Activated T-cell treated with anti-CD3 and anti-CD28 coated beads, Interleukin-2, amount 50 U/mL, for 1 hour (primary cell): ENCODE results near the gene MAPK4.

Source experiments
- DNase-seq: peaks from one replicate; pipeline ENCODE4 v3.0.0-alpha.2; 2020

MAPK4 gene

DNA sequence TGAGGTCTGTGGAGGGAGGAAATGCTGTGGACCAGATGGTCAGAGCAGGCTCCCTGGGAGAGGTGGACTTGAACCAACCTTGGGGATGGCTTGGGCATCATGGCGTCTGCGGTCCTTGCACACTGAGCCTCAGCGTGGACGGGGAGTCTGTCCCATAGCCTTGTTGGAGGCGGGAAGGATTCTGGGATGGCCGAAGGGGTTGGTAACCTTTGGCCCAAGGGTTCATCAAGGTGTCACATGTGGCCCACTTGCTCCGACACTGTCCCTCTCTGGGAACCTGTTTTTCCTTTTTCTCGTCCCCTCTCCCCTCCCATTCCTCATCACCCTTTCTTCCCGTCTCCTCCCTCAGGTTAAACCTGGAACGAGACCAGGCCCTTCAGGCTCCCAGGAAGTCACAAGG is 66.4 kb downstream of the MAPK4 start:
- no peak for DNase-seq

- no peak for DNase-seq
These were observed 68.0 kb downstream of the MAPK4 start for GRCh38 chr18:50627594-50628532.

- DNase-seq = no peak
These were observed 68.6 kb downstream of the MAPK4 start for GRCh38 chr18:50628533-50628905.

- DNase-seq = no peak
These were observed 69.3 kb downstream of the MAPK4 start for GRCh38 chr18:50629148-50629631.

- no peak for DNase-seq
These were observed 71.0 kb downstream of the MAPK4 start for GRCh38 chr18:50630895-50631294.

DNA sequence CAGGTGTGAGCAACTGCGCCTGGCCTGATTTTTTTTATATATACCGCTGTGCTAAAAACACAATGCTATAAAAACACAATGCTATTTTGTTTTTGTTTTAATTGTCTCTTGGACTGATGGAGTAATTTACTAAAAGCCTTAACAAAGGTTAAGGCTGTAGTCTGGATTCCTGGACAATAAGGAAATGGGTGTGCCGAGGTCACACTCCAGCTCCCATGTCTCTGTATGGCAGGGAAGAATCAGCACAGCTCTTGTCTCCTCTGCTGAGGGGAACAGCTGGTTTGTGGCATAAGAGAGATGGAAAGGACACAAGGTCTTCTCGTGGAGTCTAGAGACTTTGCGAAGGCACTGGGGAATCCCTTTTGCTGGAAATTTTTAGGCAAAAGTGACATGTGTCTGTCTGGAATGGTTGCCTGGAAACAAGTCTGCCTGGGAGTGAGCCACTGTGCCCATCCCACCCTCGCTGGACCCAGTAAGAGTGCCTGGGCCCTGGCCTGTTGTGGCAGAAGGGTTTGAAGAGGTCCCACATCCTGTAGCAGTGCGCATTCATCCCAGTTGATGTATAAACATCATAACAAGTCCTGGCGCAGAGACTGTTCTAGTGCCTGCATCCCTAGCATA is 73.1 kb downstream of the MAPK4 start:
- no peak for DNase-seq

- DNase-seq = no peak
These were observed 74.1 kb downstream of the MAPK4 start for GRCh38 chr18:50633992-50634391.

DNA sequence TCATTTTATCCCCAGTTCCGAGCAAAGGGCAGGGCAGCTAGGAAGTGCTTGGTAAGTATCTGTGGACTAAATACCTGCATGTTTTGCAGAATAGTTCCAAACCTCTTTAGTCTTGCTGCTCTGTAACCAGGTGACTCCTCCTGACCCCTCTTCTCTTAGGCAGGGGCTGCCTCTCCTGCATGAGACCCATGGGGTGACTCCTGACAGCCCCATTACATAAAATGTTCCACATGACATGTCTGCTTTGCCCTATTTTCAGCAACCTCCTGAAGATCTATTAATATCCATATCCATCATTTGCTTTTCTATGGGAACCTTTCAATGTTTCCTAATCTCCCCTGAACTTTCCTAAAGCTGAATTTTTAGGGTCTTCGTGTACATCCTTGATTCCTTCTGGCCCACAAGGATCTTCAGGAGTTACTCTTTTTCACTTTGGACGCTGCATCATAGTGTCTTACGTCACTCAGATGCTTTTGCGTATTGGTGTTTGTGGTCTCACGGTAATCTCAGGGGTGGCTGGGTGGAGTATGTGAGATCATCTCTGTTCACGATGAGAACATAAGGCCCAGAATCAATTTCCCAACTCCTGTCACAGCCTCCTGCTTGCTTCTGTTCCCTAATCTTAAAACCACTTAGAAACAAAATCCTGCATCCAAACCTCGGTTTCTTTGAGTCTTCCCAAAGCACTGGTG is 76.6 kb downstream of the MAPK4 start:
- DNase-seq = no peak

DNA sequence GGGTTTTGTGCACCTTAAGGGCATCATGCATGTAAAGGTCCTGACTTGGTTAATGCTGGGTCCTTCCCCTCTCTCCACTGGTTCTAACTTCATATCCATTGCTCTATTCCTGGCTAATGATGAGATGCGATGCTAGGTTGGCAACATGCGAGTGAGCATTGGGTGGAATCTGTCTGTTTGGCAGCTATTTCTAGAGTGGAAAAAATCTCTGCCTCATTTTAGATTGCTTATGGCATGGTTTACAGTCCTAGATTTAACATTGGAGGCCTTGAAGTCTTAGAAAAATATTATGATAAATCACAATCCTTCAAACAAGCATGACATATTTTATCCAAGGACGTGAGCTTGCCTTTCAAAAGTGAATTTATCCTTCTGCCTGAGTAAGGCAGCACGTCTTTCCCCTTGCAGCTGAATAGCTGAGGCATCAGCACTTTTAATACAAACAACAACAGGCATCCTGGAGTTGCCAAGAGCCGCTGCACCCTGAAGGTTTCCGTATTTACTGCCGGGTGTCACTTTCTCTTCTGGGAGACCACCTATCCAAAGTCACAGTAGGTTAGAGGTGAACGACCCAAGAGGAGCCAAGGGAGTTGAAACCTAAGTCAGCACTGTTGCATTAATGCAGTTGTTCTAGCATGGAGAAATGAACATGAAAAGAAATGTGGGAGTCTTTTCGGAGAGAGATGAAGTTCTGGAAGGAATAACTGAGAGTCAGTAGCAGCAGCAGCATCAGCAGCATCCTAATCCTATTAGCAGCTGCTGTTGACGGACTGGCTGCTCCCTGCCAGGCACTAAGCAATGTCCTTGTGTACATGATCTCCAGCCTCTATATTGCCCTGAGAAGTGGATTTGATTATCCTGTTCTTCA is 78.4 kb downstream of the MAPK4 start:
- no peak for DNase-seq

DNA sequence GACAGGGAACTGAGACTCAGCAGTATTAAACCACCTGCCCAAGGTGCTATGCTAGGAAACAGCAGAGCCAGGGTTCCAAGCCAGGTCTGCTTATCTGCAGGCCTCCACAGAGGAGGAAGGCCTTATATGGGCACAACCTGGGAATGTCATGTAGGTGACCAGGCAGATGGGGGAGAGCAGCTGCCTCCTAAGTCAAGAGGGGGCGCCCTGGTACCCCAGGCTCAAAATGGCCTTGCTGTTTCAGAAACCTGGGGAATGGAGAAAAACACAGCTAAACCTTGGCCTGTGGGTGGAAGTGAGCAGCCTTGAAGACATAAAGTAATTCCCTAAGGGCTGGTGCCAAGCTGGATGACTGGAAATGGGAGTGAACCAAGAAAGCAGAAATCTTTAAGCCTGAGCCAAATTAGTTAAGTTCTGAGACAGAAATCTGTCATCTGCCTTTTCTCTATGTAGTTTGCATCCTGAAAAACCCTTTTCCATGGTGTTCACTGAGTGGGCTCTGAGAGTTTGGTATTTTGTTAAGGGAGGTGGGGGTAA is 79.1 kb downstream of the MAPK4 start:
- DNase-seq = no peak

DNA sequence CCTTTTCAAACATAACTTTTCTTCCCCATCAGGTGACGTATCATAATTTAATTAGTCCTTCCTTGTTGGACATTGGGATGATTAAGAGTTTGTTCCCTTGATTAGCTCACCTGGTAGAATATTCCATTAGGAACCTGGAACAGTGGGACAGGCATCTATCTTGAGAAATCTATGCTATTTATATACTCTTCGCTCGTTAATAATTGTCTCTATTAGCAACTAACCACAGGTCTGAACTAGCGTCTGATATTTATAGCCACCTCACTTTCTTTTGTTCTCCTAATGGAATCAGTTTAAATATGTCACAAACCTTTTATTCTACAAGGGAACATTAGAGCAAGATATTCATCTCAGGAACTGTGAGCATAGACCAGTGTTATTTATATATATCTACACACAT is 79.8 kb downstream of the MAPK4 start:
- no peak for DNase-seq

GRCh38 chr18:50642439-50642838 is 82.6 kb downstream of the MAPK4 start:
- no peak for DNase-seq

DNA sequence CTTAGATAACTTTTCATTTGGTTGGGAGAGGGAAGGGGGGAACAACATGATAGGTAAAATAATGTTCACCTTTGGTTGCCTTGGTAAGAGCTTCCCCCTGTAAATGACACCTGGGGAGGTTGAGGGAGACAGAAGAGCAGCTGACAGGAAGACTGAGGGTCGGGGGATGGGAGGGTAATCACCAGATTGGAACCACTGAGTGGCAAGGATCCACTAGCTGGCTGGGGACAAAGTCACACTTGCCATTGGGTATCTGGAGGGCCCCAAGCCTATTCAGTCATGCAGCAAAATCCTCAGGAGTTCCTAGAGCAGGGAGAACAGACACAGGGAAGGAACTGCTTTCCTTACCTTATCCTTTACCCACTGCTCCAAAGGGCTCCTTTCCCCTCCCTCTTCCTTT is 84.3 kb downstream of the MAPK4 start:
- DNase-seq = no peak

GRCh38 chr18:50644807-50645206 is 84.9 kb downstream of the MAPK4 start:
- no peak for DNase-seq

DNA sequence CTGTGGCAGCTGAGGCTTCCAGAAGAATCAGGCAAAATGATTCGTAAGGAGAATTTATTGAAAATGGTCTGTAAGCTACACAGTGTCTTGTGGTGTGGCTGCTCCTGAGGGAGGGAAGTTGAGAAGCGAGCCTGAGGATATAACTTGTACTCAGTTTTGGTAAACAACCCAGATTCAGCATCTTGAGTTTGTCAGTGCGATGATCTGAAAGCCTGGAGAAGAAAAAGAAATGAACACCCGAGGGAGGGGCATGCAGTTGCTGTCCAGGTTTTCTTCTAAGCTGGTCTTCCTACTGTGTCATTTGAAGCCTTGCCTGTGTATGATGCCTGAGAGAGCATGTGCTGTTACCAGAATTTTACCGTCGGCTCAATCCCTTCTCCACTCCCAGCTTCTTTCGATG is 87.3 kb downstream of the MAPK4 start:
- no peak for DNase-seq

DNA sequence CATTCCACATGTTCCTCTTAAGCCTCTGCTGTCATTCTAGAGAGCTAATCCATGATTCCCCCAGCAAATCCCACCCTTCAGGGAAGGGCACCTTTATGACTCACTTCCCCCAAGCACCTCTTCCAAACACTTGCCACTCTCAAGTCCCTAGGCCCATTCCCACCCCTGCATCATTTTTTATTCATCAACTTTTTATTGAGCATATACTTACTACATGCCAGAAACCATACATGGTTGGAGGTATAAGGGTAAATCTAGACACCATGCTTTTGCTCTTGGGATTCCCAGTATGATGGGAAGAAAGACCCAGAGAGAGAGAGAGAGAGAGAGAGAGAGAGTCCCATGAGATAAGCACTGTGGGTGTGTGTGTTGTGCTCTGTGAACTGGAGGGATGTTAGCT is 87.9 kb downstream of the MAPK4 start:
- no peak for DNase-seq

DNA sequence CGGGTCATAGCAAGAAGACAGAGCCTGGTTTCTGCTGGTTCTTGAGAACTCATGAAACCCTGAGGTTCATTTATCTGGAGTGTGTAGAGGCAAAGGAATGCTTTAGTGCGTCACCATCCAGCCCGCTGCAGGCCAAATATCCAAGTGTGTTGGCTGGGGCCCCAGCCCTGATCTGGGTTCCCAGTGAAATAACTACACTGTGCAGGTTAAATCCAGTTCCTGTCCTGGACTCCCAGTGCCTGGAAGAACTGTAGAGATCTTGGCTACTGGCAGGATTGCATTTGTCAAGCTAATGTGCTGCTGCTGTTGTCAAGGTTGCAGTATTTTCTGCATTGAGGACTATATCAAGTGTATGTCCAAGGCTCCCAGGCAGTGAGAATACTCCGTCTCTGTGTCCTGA is 89.9 kb downstream of the MAPK4 start:
- no peak for DNase-seq

DNA sequence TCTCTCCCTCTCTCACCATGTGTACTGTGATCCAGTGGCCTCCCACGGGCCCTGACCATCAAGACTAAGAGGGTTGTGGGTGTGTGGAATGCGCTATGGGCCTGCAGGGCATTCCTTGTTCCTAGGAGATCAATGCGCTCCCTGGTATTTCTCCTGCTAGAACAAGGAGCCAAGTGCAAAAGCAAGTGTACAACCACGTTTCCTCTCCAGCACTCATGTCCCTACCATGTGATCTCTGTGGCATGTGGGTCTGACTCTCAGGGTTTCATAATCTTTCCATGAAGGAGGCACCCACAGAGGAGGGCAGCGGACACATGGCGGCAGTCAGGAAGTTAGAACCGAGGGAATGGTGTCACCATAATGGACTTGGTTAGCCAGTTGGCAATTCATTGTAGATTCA is 91.4 kb downstream of the MAPK4 start:
- no peak for DNase-seq

DNA sequence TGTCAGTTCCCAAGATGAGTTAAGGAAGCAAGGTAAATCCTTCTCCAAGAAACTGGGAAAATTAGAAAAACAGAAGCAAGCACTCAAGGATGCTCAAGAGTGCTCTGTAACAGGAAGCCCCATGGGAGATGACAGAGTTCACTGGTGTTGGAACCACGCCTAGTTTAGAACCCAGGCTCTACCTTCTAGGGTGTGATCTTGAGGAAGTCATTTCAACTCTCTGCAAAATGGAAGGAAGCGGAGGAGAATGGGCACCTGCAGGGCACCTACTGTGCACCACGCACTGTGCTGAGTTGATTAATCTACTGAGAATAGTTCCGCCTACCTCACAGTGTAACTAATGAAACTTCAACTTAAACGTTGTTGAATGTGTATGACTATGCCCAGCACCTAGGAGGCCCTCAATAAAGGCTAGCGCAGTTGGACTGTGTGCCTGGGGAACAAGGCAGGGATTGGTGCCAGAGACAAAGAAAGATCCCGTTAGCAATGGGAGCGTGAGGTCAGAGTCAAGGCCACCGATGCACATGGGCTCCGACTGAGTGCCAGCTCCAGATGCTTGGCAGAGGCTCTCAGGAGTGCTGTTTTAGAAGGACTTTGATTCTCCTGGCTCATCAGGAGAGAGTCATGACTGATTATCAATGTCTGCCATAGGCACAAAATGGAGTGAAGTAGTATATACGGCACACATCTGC is 93.7 kb downstream of the MAPK4 start:
- DNase-seq = no peak

DNA sequence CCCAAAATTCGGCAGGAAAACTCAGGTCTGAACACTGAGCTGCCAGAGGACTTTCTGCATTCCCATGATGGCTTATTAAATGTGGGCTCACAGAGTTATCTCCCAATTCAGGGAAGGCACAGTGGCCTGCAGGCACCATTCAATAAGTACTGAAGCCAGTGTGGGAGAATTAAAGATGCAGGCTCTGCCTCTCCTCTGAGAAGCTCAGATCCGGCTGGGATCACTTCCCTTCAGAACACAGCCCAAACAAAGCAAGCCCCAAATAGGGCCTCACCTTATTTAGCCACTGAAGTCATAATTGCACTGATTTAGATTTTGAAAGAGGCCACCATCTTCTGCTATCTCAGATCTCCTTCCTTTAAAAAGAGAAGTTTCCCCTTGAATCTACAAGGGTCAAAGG is 94.3 kb downstream of the MAPK4 start:
- DNase-seq = no peak

DNA sequence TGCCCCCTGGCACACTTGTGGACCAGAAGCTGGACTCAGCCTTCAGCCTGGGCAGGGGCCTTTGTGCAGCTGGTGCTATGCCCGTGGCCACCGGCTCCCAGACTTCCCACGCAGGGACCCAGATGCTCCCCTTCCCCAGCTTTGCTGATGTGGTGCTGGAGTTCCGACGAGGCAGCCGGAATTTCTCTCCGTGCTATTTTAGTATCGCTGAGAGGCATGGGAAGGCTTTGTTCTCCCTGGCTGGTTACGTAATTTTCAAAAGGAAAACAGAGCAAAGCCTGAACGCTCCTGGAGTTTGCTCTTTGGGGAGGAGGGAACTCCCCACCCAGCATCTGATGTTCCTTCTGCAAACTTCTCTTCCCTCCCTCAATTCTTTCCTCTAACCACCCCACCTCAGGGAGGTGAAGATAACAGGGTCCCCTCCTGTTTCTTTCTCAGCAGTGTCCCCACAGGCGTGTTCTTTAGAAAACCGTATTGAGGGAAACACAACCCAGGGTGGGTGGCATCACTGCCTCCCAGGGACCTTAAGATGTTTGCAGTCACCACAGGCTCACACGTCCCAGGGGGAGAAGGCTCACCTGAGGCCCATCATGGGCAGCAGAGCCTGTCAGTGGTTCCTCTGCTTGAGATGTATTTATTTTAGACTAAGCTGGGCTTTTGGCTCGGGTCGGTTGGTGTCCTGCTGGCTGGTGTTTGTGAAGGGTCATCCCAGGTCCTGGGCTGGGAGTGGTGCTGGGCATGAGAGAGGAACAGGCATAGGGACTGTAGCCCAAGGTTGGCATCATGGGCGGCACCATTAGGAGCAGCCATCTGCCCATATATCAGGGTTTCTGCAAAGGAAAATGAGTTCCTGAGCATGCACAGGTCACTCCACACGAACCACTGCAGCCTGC is 95.0 kb downstream of the MAPK4 start:
- DNase-seq = no peak
